Aortic smooth muscle cell (primary cell): ENCODE data around the gene B3GALT5. TPM values are rescaled to one million over a fixed set of nuclear protein-coding genes. Genes with fewer than 3 reads are reported as not detected.

Source experiments
- total RNA-seq: library from RNA; depleted of rRNA; stranded (reverse); fragments of >200 nt; gene quantifications from 2 replicates; pipeline ENCODE4 v1.2.3, GENCODE V29; 2014

B3GALT5 gene, protein sequence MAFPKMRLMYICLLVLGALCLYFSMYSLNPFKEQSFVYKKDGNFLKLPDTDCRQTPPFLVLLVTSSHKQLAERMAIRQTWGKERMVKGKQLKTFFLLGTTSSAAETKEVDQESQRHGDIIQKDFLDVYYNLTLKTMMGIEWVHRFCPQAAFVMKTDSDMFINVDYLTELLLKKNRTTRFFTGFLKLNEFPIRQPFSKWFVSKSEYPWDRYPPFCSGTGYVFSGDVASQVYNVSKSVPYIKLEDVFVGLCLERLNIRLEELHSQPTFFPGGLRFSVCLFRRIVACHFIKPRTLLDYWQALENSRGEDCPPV
- total RNA-seq, result under 0.01 TPM in 2 replicates

DNA sequence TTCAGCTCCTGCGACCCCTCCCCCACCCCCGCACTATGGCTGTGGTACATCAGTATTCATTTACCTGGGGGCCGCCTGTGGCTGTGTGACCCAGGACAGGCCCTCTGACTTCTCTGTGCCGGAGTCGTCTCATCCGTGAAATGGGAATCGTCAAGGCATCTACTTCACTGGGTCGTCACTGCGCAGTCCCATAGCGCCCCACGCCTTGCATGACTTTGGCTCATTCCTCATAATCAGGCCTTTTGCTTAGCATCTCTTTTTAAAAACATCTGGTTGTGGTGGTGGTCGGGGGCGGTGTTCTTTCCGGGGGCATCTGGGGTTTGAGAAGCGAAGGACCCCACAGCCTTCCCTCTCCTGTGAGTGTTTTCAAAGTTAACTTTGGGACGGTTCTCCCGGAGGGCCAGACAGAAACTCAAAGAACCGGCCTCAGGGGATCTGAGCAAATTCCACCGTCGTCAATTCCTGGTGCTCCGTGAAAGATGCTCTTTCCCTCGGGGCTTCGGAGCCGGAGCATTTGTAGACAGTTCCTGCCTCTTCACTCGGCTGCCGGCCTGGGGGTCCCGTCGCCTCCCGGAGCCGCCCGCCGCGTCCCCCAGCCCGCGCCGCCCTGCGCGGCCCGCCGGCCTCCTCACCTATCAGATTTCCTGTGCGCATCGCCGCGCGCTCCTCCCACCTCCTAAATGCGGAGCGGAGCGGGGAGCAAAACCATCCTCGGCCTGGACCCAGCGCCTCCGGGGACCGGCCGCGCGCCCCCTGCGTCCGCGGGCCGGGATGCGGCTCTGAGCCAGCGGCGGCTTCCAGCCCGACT lies at the start of gene B3GALT5:
B3GALT5 (plus strand) TSS at position 708 of the 808 bp plus-strand sequence. CDS start 47,620 bp downstream, outside the sequence.

Other genes with a start within 250 kb of the B3GALT5 start
- gene LCA5L, start 167.2 kb upstream of the B3GALT5 start, total RNA-seq, result 1.3 and 1.8 TPM in 2 replicates
- gene SH3BGR, start 161.0 kb upstream of the B3GALT5 start, total RNA-seq, result 5.7 and 10.5 TPM in 2 replicates
- gene IGSF5, start 132.2 kb downstream of the B3GALT5 start, total RNA-seq, result not detected in 2 replicates